ENCODE results near the gene TRAF3IP1. TPM values are rescaled to one million over a fixed set of nuclear protein-coding genes. Genes with fewer than 3 reads are reported as not detected.

The TRAF3IP1 gene
- total and polyA plus RNA-seq, 2 donors (not counting 1 experiment from before 2014, with no cell fraction given) = 1.4 to 15.5 TPM

- H3K9me3 ChIP-seq (ENCODE audit: control extremely low read depth in 1 of 3, control insufficient read depth in 2 of 3, insufficient read depth in 1 of 3, low read length in 2 of 3) = no peaks in the 10 kb centered on the region
- 96% methylated on average over 10 of the region's 11 CpGs for WGBS (ENCODE audit: insufficient coverage)
- no peak overlapping the region for H3K4me3 ChIP-seq (ENCODE audit: control extremely low read depth in 1 of 5, extremely low read depth in 1 of 5, insufficient read depth in 1 of 5, low read depth in 2 of 5, low read length in 4 of 5)
- H3K36me3 ChIP-seq (replicated peaks in 1 of 2; ENCODE audit: control extremely low read depth in 1 of 2, control insufficient read depth in 1 of 2, extremely low read depth in 1 of 2, insufficient read depth in 2 of 2, low read length in 1 of 2) = no peaks in the 10 kb centered on the region
- no peak overlapping the region for H3K9ac ChIP-seq (ENCODE audit: low read length)
- ChIA-PET POLR2A (no interaction called here), CTCF (no interaction called here)
- no peak overlapping the region for H2AFZ ChIP-seq (ENCODE audit: insufficient read depth, low read depth, low read length, poor library complexity, severe bottlenecking)
- H3K4me3 Mint-ChIP-seq = no peak overlapping the region
- H3K4me1 ChIP-seq (ENCODE audit: control insufficient read depth in 2 of 2, insufficient read depth in 2 of 2, low read length in 2 of 2) = no peaks in the 10 kb centered on the region
- DNase-seq (no peak), ATAC-seq (ENCODE audit: low read depth) (no peak)
- H3K27me3 Mint-ChIP-seq = no peaks in the 10 kb centered on the region
- intact Hi-C loops (cut with micrococcal nuclease) = no loop called here
- no peak for TF ChIP-seq CTCF (IDR thresholded peaks at IDR 0.05)
- TF ChIP-seq EZH2 (IDR thresholded peaks at IDR 0.05; ENCODE audit: borderline replicate concordance, insufficient read depth, low read depth, low read length, poor library complexity, severe bottlenecking) = no peak
- H3K4me1 Mint-ChIP-seq = no peaks in the 10 kb centered on the region
- H3K27me3 ChIP-seq (replicated peaks in 1 of 4; ENCODE audit: control extremely low read depth in 1 of 4, control insufficient read depth in 3 of 4, insufficient read depth in 4 of 4, low read length in 3 of 4) = no peaks in the 10 kb centered on the region
- no peaks in the 10 kb centered on the region for H4K20me1 ChIP-seq (ENCODE audit: control insufficient read depth, insufficient read depth, low read length, poor library complexity, severe bottlenecking)
- H3K4me2 ChIP-seq (replicated peaks; ENCODE audit: low read depth, low read length, poor library complexity, severe bottlenecking) = no peak overlapping the region
- no peaks in the 10 kb centered on the region for H3K9me3 Mint-ChIP-seq (ENCODE audit: insufficient read depth)
- no peak overlapping the region for H3K27ac ChIP-seq (ENCODE audit: low read length in 2 of 2)
- no peak overlapping the region for H3K27ac Mint-ChIP-seq
- no peaks in the 10 kb centered on the region for H3K79me2 ChIP-seq (ENCODE audit: control insufficient read depth, insufficient read depth, low read length)
Measured at GRCh38 chr2:238407566-238407965, 87.2 kb downstream of the TRAF3IP1 start.

- Histone ChIP-seq H4K20me1 (ENCODE audit: control insufficient read depth, insufficient read depth, low read length, poor library complexity, severe bottlenecking) (no peaks in the 10 kb centered on the region), H3K4me2 (replicated peaks; ENCODE audit: low read depth, low read length, poor library complexity, severe bottlenecking) (no peak overlapping the region), H3K27me3 (replicated peaks in 1 of 4; ENCODE audit: control extremely low read depth in 1 of 4, control insufficient read depth in 3 of 4, insufficient read depth in 4 of 4, low read length in 3 of 4) (no peaks in the 10 kb centered on the region), H3K27ac (ENCODE audit: low read length in 2 of 2) (no peak overlapping the region), H3K4me1 (ENCODE audit: control insufficient read depth in 2 of 2, insufficient read depth in 2 of 2, low read length in 2 of 2) (no peaks in the 10 kb centered on the region), H2AFZ (ENCODE audit: insufficient read depth, low read depth, low read length, poor library complexity, severe bottlenecking) (no peak overlapping the region), H3K36me3 (replicated peaks in 1 of 2; ENCODE audit: control extremely low read depth in 1 of 2, control insufficient read depth in 1 of 2, extremely low read depth in 1 of 2, insufficient read depth in 2 of 2, low read length in 1 of 2) (no peaks in the 10 kb centered on the region), H3K4me3 (ENCODE audit: control extremely low read depth in 1 of 5, extremely low read depth in 1 of 5, insufficient read depth in 1 of 5, low read depth in 2 of 5, low read length in 4 of 5) (no peak overlapping the region), H3K79me2 (ENCODE audit: control insufficient read depth, insufficient read depth, low read length) (no peaks in the 10 kb centered on the region), H3K9ac (ENCODE audit: low read length) (no peak overlapping the region), H3K9me3 (ENCODE audit: control extremely low read depth in 1 of 3, control insufficient read depth in 2 of 3, insufficient read depth in 1 of 3, low read length in 2 of 3) (no peaks in the 10 kb centered on the region)
- 91% methylated on average over 17 of the region's 17 CpGs for WGBS (ENCODE audit: insufficient coverage)
- TF ChIP-seq CTCF (IDR thresholded peaks at IDR 0.05) = no peak
- POLR2A ChIA-PET = no interaction called here
- no peak for ATAC-seq (ENCODE audit: low read depth)
- intact Hi-C loops (cut with micrococcal nuclease) = no loop called here
- Mint-ChIP-seq H3K4me1 (no peaks in the 10 kb centered on the region), H3K4me3 (no peak overlapping the region), H3K27me3 (no peaks in the 10 kb centered on the region), H3K9me3 (ENCODE audit: insufficient read depth) (no peaks in the 10 kb centered on the region), H3K27ac (no peak overlapping the region)
- DNase-seq = no peak
- CTCF ChIA-PET = no interaction called here
Measured at GRCh38 chr2:238408615-238409340, 88.5 kb downstream of the TRAF3IP1 start.

Measured in B cell (primary cell).